Activated T-helper 17 cell treated with anti-CD3 and anti-CD28 coated beads, Interleukin-2, amount 50 U/mL, for 72 hours (primary cell): ENCODE data around the gene BABAM2. TPM values are rescaled to one million over a fixed set of nuclear protein-coding genes. Genes with fewer than 3 reads are reported as not detected.
"Not testable (repeated sequence)": the region's sequence is repeated elsewhere in the genome, so short reads cannot be mapped to it uniquely, and the experiment has no call there.

Source experiments
- ATAC-seq: fragments of 150-1000 bp; cut with Tn5 transposase; replicated peaks from 2 replicates; pipeline ENCODE4 v1.10.0; 2021; ENCODE audit warnings: mild to moderate bottlenecking, moderate library complexity
- H3K27ac Mint-ChIP-seq: one replicate; pipeline ENCODE4 v1.8.0; 2022; ENCODE audit warnings: mixed read lengths
- H3K27me3 Mint-ChIP-seq: one replicate; pipeline ENCODE4 v1.8.0; 2022; ENCODE audit warnings: mixed read lengths
- H3K36me3 Mint-ChIP-seq: one replicate; pipeline ENCODE4 v1.8.0; 2022; ENCODE audit warnings: low read depth, mild to moderate bottlenecking, mixed read lengths
- H3K4me1 Mint-ChIP-seq: one replicate; pipeline ENCODE4 v1.8.0; 2022; ENCODE audit warnings: mixed read lengths
- H3K4me3 Mint-ChIP-seq: one replicate; pipeline ENCODE4 v1.8.0; 2022; ENCODE audit warnings: mild to moderate bottlenecking, mixed read lengths
- H3K9me3 Mint-ChIP-seq: one replicate; pipeline ENCODE4 v1.8.0; 2022; ENCODE audit warnings: mixed read lengths
- total RNA-seq, 2 donors: library from RNA; stranded (reverse); gene quantifications; one replicate each; pipeline ENCODE4 v1.2.3, GENCODE V29; 2022

The BABAM2 gene
- total RNA-seq, 2 donors from 2014 or later: 87.0 to 88.6 TPM

DNA sequence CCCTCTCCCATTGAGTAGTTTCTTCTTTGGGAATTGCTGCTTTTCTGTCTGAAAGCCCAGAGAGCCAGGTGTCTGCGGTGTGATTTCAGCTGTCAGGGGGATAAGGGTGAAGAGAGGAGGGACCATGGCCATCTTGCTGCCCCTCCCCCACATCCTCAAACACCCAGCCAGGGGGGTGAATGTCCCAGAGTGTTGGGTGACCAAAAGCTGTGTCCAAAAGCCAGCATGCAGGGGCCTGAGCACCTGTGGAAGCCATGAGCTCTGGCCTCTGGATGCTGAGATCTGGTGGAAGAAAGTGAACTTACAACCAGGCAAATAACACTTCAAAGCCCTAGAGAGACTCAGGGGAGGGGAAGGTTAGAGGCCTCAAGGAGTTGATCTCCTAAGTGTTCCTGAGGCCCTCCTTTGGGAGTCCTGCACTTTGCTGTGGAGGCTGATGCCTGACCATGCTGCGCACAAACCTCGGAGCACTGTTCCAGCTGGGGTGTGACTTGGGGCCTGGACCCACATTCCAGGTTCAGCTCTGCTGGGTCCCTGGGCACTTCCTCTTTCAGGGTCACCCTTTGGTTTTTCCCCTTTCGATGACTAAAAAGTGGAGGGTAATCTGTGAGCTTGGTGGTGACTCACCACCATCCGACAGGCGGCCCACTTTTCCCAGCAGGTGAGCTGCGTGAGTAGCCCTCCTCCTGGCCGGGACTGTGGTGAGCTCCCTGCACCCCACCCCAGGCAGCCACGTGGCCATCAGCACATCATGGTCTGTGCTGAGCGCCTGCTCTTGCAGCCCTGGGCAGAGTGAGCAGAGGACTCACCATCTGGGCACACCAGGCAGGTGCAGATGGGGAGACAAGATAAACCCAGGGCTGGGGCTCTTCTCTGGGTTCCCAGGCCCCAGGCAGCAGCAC is 435.3 kb downstream of the BABAM2 start:
- Mint-ChIP-seq H3K36me3 (no peaks in the 10 kb centered on the region), H3K27ac (peak overlapping the region; percentile 30), H3K4me1 (peaks cover 20% of the 10 kb centered on the region), H3K4me3 (no peak overlapping the region), H3K27me3 (no peaks in the 10 kb centered on the region), H3K9me3 (no peaks in the 10 kb centered on the region)
- ATAC-seq: peak; percentile 71

DNA sequence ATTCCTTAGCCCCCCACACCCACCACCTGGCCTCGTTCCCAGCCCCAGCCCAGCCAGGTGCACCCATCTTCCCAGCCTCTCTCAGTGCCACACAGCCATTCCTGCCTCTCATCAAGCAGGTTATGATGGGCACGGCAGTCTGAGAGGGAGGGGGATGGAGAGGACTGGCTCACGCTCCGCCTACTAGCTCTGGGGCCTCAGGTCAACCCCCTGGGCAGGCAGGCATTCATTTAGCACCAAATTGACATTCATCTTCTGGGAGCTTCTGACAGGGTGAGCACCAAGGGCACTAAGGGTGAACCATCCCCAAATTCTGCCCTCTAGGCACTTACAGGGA is 435.9 kb downstream of the BABAM2 start:
- H3K27me3 Mint-ChIP-seq: no peaks in the 10 kb centered on the region
- H3K9me3 Mint-ChIP-seq: no peaks in the 10 kb centered on the region
- H3K36me3 Mint-ChIP-seq: no peaks in the 10 kb centered on the region
- ATAC-seq: no peak
- H3K4me1 Mint-ChIP-seq: peaks cover 20% of the 10 kb centered on the region
- no peak overlapping the region for H3K27ac Mint-ChIP-seq
- no peak overlapping the region for H3K4me3 Mint-ChIP-seq

DNA sequence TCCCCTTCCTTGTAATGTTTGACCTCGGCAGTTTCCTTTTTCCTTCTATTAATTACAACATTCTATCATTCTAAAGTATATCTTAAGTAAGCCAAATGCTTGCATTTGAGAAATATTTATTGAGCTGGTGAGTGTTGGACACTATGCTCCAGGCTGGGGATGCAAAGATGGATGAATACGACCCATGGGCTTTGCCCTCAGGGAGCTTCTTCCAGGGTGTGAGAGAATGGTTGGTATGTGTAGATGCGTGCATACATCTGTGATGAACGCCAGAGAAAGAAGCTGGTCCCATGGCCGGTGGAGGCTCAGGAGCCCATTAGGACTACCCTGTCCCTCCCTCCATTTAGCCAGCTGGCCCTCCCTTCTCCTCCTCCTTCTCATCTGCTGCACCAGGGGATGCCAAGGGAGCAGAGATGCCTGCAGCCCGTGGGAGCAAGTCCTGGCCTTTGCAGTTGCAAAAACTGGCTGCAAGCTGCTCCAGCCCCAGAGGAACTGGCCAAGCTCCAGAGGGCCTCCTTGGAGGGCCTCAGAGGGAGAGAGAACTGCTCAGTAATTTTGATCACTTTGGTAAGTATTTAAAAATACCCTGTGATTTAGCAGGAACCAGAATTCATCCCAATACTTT is 436.5 kb downstream of the BABAM2 start:
- H3K27ac Mint-ChIP-seq: peak overlapping the region; percentile 33
- H3K4me1 Mint-ChIP-seq: peaks cover 20% of the 10 kb centered on the region
- no peak for ATAC-seq
- H3K9me3 Mint-ChIP-seq: no peaks in the 10 kb centered on the region
- no peaks in the 10 kb centered on the region for H3K36me3 Mint-ChIP-seq
- H3K4me3 Mint-ChIP-seq: no peak overlapping the region
- no peaks in the 10 kb centered on the region for H3K27me3 Mint-ChIP-seq

DNA sequence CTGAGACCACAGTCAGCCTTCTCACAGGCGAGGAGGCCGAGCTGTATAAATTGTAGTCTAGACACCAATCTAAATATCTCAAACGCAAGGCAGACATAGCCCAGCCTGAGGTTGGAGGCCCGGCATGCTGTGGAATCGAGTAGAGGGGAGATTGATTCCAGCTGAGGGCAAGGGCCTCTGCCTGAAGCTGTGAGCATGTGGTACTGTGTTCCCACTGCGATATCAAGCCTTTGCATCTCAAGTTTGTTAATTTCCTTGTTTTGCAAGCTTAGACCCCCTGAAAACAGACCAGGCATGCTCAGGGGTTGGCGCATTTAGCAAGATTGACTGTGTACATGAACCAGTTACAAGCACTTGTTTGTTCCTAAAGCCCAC is 437.0 kb downstream of the BABAM2 start:
- no peak for ATAC-seq
- Mint-ChIP-seq H3K4me1 (peaks cover 20% of the 10 kb centered on the region), H3K4me3 (no peak overlapping the region), H3K9me3 (no peaks in the 10 kb centered on the region), H3K27me3 (no peaks in the 10 kb centered on the region), H3K27ac (peak overlapping the region; percentile 33), H3K36me3 (no peaks in the 10 kb centered on the region)

DNA sequence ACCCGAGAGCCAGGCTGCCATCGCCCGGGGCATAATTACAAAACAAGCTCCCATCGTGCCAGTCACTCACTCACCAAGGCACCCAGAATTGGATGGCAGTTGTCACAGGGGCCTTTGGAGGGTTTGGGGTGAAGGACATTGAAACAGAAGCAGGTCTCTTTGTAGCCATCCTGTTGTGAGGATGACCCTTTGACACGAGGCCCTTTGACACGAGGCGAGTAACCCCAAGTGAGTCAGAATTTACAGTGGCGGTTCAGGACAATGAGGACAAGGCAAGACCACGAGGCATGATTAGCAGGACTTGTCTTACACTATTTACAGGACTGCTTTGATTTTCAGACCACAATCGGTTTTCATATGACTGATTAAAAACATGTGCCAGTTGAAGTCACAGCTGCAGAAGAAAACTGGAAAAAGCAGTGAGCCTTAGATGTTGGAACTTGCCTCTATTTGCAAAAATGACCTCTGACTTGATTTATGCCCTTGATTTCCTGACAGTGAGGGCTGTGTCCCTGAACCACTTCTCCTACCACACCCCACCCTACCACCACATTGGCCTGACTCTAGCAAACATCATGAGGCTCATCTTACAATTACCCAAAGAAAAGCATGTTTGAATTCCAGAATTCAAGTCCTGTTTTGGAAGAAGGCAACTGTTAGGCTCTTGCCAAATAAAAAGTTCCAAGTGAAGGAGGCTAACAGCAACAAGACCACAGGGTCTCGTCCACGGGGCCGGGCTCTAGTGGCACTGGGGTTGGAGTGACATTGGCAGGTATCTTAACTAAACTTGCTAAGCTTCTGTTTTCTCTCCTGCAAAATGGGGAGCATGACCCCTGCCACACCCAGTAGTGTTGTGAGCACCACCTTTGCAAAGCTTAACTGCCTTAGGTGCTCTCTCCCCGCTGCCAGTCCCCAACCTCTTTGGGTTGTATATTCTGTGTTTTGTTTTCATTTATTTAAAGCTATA is 437.7 kb downstream of the BABAM2 start:
- Mint-ChIP-seq H3K9me3 (no peaks in the 10 kb centered on the region), H3K4me3 (no peak overlapping the region), H3K27ac (peak overlapping the region; percentile 42), H3K4me1 (peaks cover 20% of the 10 kb centered on the region), H3K36me3 (no peaks in the 10 kb centered on the region), H3K27me3 (no peaks in the 10 kb centered on the region)
- peak; percentile 78 for ATAC-seq

DNA sequence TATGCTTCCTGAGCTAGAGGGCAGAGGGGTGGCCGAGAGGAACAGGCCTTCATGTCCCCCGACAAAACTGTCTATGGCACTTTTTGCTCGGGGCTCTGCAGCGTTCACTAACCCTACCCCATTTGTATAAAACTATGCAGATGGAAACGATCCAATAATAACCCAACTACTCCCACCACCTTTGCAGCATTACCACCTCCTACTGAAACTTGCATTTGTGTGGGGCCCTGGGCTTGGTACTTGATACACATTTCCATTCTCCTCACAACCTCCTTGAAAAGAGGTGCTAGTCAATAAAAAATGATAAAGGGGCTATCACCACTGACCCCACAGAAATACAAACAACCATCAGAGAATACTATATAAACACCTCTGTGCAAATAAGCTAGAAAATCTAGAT is 438.7 kb downstream of the BABAM2 start:
- Mint-ChIP-seq H3K36me3 (no peaks in the 10 kb centered on the region), H3K4me1 (peaks cover 20% of the 10 kb centered on the region)

DNA sequence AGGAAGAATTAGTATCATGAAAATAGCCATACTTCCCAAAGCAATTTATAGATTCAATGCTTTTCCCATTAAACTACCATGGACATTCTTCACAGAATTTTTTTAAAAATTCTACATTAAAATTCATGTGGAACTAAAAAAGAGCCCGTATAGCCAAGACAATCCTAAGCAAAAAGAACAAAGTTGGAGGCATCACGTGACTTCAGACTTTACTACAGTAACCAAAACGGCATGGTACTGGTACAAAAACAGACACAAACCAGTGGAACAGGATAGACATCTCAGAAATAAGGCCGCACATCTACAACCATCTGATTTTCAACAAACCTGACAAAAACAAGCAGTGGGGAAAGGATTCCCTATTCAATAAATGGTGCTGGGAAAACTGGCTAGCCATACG is 440.2 kb downstream of the BABAM2 start:
- ATAC-seq, H3K27ac Mint-ChIP-seq, H3K27me3 Mint-ChIP-seq, H3K9me3 Mint-ChIP-seq, H3K36me3 Mint-ChIP-seq, H3K4me3 Mint-ChIP-seq: not testable (repeated sequence)
- H3K4me1 Mint-ChIP-seq: peaks cover 19% of the 10 kb centered on the region

More for the DNA sequence above, 438.7 kb downstream of the BABAM2 start:
- no peak overlapping the region for H3K4me3 Mint-ChIP-seq
- no peaks in the 10 kb centered on the region for H3K27me3 Mint-ChIP-seq
- no peaks in the 10 kb centered on the region for H3K9me3 Mint-ChIP-seq
- H3K27ac Mint-ChIP-seq: peak overlapping the region; percentile 42
- ATAC-seq: no peak

DNA sequence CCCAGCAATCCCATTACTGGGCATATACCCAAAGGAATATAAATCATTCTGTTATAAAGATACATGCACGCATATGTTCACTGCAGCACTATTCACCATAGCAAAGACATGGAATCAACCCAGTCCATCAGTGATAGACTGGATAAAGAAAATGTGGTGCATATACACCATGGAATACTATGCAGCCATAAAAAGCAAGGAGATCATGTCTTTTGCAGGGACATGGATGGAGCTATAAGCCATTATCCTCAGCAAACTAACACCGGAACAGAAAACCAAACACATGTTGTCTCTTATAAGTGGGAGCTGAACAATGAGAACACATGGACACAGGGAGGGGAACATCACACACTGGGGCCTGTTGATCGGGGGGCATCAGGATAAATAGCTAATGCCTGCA is 441.3 kb downstream of the BABAM2 start:
- not testable (repeated sequence) for H3K27me3 Mint-ChIP-seq, ATAC-seq, H3K4me3 Mint-ChIP-seq, H3K9me3 Mint-ChIP-seq, H3K27ac Mint-ChIP-seq, H3K36me3 Mint-ChIP-seq
- peaks cover 19% of the 10 kb centered on the region for H3K4me1 Mint-ChIP-seq

DNA sequence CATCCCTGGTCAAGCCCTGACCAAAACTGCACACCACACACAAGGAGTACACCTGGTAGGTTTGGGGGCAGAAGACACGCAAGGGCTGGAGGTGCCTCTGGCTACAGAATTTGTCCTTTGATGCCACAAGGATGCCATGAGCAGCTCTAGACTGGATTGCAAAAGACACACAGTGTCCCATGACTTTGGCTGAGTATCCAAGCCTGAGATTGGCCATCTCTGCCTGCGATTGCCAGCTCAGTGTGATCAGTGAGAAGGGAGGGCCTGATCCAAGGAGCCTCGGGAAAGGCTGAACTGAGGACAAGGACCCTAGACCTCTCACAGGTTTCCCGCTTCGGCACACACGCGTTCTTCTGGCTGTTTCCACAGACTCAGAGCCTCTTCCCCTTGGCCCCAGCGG is 442.2 kb downstream of the BABAM2 start:
- H3K4me1 Mint-ChIP-seq: peaks cover 18% of the 10 kb centered on the region
- no peak overlapping the region for H3K4me3 Mint-ChIP-seq

DNA sequence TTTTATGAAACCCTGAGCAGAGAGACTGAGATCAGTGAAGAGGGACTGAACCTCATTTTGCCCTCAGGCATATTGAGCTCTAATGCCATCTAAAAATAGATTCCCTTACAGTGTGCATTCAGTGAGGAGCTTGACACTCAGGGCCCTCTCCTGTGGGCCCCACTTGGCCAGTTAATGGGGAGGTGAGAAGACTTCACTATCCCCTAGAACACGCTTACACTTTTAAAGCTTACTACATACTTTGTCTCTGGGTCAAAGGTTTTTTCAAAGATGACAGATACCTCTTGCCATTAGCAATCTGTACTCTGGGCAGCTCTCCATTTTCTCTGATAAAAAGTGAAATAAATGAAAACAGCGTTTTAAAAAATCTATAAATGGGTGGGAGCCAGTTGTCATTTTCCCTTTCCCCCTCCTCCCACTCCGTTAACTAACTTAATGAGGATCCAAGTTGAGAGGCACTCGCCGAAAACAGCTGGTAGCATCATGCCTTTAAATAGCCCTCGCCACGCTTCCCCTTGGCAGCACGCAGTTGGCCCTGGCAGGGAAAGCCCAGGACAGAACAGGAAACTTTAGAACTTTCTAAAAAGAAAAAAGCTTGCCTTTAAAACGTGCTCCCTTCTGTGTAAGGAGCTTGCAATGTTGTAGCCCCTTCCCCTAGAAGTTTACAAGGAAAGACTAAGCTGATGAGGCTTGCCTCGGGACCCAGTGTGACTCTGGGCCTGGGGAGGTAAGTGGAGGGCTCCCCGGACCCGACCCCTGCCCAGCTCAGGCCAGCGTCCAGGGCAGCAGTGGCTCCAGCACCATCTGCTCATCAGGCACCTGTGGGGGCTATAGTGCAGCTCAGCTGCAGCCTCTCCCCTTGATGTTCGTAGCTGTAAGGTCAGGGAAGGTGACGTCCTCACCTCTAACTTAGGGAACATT is 443.3 kb downstream of the BABAM2 start:
- H3K4me1 Mint-ChIP-seq: peaks cover 16% of the 10 kb centered on the region
- no peaks in the 10 kb centered on the region for H3K27me3 Mint-ChIP-seq
- peaks cover 4% of the 10 kb centered on the region for H3K36me3 Mint-ChIP-seq
- H3K9me3 Mint-ChIP-seq: no peaks in the 10 kb centered on the region
- no peak for ATAC-seq
- H3K27ac Mint-ChIP-seq: no peak overlapping the region
- no peak overlapping the region for H3K4me3 Mint-ChIP-seq

More for the DNA sequence above, 442.2 kb downstream of the BABAM2 start:
- Mint-ChIP-seq H3K9me3 (no peaks in the 10 kb centered on the region), H3K27ac (no peak overlapping the region), H3K36me3 (no peaks in the 10 kb centered on the region), H3K27me3 (no peaks in the 10 kb centered on the region)
- no peak for ATAC-seq

DNA sequence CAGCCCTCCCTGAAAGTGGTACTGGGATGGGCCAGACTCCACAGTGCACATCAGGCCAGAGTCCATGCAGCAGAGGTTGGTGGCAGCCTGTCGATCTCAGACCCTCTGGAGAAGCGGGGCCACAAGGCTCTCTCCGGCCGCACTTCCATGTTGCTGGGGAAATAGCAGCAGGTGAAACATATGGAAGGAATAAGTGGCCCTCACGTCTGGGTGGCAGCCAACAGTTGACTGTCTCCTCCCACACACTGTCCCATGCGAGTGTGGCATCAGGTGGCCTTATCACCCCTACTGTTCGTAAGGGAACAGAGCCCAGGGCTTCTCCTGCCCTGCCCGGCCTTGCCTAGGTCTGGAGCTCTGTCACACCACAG is 444.0 kb downstream of the BABAM2 start:
- Mint-ChIP-seq H3K36me3 (peaks cover 6% of the 10 kb centered on the region), H3K4me1 (peaks cover 13% of the 10 kb centered on the region), H3K9me3 (no peaks in the 10 kb centered on the region), H3K27me3 (no peaks in the 10 kb centered on the region), H3K27ac (no peak overlapping the region), H3K4me3 (no peak overlapping the region)
- ATAC-seq: no peak

DNA sequence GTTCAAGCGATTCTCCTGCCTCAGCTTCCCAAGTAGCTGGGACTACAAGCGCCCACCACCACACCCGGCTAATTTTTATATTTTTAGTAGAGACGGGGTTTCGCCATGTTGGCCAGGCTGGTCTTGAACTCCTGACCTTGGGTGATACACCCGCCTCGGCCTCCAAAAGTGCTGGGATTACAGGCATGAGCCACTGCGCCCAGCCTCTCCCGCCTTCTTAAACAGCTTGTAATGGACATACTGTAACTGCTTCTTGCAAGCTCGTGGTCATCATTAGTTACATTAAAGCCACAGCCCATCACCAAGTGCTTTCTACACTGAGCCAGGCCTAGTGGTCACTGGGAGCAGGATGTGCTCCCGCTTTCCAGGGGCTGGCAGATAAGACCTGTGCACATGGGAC is 444.7 kb downstream of the BABAM2 start:
- not testable (repeated sequence) for H3K9me3 Mint-ChIP-seq

DNA sequence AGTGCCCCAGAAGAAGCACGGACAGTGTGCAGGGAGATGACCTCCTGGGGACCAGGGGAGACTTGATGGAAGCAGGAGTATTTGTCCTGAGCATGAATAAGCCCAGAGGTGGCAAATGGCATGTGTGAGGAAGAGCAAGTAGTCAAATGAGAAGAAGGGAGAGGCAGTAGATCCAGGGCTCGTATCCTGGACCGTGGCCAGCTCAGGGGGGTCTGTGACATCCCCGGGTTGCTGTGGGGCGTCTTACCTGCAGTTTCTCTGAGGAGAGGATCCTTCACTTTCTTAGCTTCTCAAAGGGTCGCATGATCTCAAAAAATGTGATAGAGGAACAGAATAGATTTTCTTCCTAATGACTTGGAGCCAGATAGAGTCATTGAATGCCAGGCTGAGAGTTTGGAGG is 445.1 kb downstream of the BABAM2 start:
- no peaks in the 10 kb centered on the region for H3K27me3 Mint-ChIP-seq
- ATAC-seq: no peak
- H3K27ac Mint-ChIP-seq: no peak overlapping the region
- no peaks in the 10 kb centered on the region for H3K9me3 Mint-ChIP-seq
- H3K4me3 Mint-ChIP-seq: no peak overlapping the region
- peaks cover 6% of the 10 kb centered on the region for H3K36me3 Mint-ChIP-seq
- H3K4me1 Mint-ChIP-seq: peaks cover 13% of the 10 kb centered on the region

More for the DNA sequence above, 444.7 kb downstream of the BABAM2 start:
- H3K27me3 Mint-ChIP-seq, H3K27ac Mint-ChIP-seq, ATAC-seq, H3K4me3 Mint-ChIP-seq, H3K36me3 Mint-ChIP-seq: not testable (repeated sequence)
- peaks cover 13% of the 10 kb centered on the region for H3K4me1 Mint-ChIP-seq
